ENCODE results near the gene ZNF611.
"Not testable (repeated sequence)": the region's sequence is repeated elsewhere in the genome, so short reads cannot be mapped to it uniquely, and the experiment has no call there.

The ZNF611 gene

GRCh38 chr19:52734893-52735661 lies at the start of gene ZNF611:
TSS of gene ZNF611 (minus strand) at chr19:52735044. CDS start at chr19:52715894, 19,150 bp downstream.
- peak; percentile 77 to 78 for DNase-seq (ENCODE audit: low read depth in 2 of 2)

DNA sequence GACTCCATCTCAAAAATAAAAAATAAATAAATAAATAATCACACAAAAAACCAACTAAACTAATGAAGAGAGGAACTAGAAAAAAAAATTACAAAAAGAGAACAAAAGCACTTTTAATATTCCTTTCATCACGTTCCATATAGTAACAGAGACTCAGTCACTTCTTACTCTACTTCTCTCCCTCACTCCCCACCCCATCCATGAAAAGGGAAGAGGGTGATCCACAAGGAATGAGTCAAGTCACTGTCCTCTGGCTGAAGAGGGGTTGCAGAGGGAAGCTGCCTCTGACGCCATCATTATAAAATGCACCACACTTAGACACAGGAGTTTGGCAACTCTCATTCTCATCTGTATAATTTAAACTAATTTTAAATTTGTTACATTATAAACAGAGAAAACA lies 48.0 kb upstream of the ZNF611 start:
- not testable (repeated sequence) for DNase-seq (ENCODE audit: low read depth in 2 of 2)

- no peak for DNase-seq (ENCODE audit: low read depth in 2 of 2)
These were observed 44.0 kb upstream of the ZNF611 start for GRCh38 chr19:52778811-52779210.

- not testable (repeated sequence) for DNase-seq (ENCODE audit: low read depth in 2 of 2)
These were observed 21.6 kb upstream of the ZNF611 start for GRCh38 chr19:52756447-52756846.

DNA sequence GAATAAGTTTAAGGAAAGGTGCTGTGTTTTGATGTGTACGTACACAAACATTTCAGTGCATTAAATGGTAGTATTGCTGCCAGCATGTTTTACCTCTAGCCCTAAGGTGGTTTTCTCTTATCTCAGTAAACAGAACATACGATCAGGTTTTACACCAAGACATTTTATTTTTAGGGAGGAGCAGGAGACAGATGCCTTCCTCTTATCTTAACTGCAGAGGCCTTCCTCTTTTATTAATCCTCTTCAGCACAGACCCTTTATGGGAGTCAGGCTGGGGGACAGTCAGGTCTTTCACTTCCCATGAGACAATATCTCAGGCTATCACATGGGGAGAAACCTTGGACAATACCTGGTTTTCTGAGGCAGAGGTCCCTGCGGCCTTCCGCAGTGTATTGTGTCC lies 14.9 kb upstream of the ZNF611 start:
- no peak for DNase-seq (ENCODE audit: low read depth in 2 of 2)

DNA sequence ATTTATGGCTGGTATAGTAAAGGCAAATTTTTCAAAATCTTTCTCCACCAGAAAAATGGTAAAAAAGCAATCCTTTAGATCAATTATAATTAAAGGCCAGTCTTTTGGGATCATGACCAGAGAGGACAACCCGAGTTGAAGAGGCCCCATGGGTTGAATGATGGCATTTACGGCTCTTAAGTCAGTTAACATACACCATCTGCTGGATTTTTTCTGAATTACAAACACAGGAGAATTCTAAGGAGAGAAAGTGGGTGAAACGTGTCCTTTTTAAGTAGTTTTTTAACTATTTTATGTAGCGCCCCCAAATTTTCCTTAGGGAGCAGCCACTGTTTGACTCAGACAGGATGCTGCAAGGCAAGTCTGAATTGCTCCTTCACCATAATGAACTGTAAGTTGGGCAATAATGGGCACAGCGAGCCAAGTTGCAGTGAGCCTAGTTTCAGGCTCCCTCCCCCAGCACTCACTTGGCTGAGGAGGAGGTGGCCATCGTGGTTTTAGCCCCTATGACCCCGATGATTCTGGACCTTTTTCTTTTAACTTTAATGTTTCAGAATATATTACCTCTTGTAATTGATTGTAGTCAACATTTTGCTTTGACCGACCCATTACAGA lies 13.6 kb upstream of the ZNF611 start:
- no peak for DNase-seq (ENCODE audit: low read depth in 2 of 2)

DNA sequence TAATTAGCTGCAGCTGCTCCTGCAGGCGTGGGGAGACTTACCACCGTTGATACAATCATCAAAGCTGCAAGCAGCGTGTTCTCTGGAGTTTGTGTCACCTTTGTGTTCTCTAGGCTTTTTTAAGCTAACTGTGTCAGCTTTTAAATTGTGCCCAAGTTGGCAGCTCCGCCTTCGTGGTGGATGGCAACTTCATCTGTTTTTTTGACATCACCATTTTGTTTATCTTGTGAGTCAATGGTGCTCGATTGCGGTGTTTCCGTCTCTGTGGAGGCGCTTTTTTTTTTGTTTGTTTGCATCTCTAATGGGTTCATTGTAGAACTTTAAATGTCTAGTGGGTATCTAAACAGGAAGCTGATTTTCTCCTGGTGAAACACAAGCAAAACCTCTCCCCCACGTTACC lies 11.1 kb upstream of the ZNF611 start:
- DNase-seq (ENCODE audit: low read depth in 2 of 2), result not testable (repeated sequence)

DNA sequence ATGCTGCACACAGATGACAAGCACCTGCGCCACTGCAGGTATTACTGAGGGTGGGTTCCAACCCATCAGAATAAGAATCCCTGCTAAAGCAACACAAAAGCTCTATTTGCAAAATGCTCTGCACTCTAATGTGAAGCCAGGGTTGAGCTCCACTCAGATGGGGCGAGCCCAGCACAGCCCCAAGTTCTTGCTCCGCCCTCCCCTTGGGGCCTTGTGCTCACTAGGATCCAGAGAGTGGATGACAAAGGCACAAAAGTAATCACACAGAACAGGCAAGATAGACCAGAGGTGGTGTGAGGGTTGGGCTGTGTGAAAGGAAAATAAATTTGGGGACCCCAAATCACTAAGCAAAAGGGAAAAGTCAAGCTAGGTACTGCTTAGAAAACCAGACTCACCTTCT lies 8.2 kb upstream of the ZNF611 start:
- DNase-seq (ENCODE audit: low read depth in 2 of 2), result no peak

DNA sequence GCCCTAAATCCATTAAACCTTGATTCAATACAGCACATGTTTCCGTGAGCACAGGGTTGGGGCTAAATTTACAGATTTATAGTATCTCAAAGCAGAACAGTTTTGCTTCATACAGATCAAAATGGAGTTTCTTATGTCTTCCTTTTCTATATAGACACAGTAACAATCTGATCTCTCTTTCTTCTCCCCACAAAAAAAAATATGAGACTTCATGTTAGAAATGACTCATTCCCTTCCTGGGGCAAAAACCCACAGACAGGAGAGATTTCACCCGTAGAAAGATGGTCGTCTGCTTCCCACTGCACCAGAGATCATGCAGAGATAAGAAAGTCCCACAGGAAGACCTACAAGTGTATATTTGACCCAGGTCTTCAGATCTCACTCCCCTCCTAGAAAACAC lies 7.7 kb upstream of the ZNF611 start:
- DNase-seq (ENCODE audit: low read depth in 2 of 2), result no peak

DNA sequence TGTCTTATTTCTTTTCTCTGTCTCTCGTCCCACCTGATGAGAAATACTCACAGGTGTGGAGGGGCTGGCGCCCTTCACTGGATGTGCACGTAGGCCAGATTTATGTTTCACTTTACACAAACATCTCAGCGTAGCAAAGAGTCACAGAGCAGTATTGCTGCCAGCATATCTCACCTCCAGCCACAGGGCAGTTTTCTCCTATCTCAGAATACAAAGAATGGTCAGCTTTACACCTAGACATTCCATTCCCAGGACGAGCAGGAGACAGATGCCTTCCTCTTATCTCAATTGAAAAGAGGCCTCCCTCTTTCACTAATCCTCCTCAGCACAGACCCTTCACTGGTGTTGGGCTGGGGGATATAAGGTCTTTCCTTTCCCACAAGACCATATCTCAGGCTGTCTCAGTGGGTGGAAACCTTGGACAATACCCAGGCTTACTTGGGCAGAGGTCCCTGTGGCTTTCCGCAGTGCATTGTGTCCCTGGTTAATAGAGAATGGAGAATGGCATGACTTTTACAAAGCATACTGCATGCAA lies 7.2 kb upstream of the ZNF611 start:
- no peak for DNase-seq (ENCODE audit: low read depth in 2 of 2)

GRCh38 chr19:52741371-52741770 lies 6.5 kb upstream of the ZNF611 start:
- DNase-seq (ENCODE audit: low read depth in 2 of 2), result not testable (repeated sequence)

DNA sequence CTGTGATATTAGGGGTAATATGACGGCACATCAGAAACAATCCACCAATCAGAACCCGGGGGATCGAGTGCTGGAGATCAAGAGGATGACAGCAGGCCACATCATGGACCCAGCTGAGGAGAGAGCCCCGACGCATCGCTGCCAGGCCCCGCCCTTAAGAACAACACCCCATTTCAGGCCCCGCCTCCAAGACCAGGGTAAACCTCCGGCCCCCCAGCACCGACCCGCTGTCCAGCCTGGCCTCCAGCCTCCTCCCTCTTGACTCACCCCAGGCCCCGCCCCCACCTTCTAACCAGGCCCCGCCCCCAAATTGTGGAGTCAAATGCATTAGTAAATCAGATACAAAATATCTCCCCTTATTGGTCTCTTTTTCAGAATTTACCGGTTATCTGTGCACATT lies 4.7 kb upstream of the ZNF611 start:
- no peak for DNase-seq (ENCODE audit: low read depth in 2 of 2)

- DNase-seq (ENCODE audit: low read depth in 2 of 2), result no peak
These were observed 890 bp upstream of the ZNF611 start for GRCh38 chr19:52735734-52736133.

- DNase-seq (ENCODE audit: low read depth in 2 of 2), result no peak
These were observed 432 bp downstream of the ZNF611 start for GRCh38 chr19:52734331-52734892.

DNA sequence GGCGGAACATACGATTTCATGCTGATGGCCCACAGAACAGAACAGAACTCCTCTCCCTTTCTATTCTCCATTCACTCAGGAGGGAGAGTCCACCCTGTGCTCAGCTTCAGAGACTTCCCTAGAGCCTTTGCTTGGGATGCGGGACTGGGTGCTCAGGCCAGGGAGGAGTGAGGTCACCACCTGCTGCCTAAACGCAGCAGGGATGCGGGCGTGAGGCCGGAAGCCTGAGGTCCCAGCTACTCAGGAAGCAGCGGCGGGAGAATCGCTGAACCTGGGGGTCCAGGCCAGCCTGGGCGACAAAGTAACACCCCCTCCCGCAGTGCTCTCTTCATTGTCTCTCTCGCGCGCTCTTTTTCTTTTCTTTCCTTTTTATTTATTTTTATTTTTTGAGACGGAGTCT lies 8.8 kb downstream of the ZNF611 start:
- DNase-seq (ENCODE audit: low read depth in 2 of 2), result not testable (repeated sequence)

DNA sequence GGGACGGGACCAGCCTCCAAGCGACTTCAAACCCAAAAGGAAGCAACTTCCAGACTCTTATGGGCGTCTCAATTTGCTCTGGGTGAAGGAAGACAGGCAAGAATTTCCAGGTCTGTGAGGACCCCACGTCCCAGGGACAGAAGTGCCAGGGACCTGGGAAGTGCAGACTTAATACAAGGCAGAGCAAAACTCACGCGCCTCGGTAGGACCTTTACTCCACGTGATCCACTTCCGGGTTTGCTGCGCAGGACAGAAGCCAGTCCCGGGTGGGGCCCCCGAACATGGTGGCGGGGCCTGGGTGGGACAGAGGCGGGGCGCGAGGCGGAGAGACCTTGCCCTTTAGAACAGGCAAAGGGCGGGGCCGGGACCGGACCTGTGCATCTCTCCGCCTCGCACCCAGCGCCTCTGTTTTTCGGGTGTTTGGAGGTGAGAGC lies 9.3 kb downstream of the ZNF611 start:
- no peak for DNase-seq (ENCODE audit: low read depth in 2 of 2)

DNA sequence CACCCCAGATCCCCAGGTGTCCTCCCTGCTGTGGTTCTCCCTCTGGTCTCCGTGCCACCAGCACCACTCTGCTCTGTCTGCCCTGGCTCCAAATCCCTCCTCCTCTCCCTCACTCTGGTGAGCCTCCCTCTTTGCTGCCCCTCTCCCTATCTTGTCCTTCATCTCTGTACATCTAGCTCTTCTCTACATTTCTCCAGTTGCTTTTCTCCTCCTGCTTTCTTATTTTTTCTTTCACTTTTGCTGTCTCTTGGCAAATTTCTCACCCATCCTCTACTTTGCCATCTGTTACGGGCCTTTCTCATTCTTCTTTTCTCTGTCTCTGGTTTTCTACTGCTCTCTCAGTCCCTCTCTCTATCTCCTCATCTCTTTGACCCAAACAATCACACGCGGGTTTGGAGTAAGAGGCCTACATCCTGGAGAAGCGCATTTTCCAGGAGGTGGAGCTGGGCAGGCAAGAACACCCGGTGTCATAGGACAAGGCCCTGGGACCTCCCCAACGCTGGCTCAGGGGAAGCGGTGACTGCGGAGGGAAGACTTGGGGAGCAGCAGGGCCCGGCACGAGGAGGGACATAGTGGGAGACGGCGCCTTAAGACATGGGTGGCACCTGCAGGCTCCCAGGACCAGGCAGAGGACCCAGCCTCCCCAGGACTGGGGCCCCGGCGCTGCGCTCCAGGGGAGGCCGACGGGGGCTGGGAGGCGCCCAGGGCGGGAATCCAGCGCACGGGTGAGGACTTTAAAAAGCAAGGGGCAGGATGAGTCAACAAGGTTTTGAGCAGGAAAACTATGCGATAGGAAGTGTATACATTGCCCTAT lies 9.9 kb downstream of the ZNF611 start:
- no peak for DNase-seq (ENCODE audit: low read depth in 2 of 2)

DNA sequence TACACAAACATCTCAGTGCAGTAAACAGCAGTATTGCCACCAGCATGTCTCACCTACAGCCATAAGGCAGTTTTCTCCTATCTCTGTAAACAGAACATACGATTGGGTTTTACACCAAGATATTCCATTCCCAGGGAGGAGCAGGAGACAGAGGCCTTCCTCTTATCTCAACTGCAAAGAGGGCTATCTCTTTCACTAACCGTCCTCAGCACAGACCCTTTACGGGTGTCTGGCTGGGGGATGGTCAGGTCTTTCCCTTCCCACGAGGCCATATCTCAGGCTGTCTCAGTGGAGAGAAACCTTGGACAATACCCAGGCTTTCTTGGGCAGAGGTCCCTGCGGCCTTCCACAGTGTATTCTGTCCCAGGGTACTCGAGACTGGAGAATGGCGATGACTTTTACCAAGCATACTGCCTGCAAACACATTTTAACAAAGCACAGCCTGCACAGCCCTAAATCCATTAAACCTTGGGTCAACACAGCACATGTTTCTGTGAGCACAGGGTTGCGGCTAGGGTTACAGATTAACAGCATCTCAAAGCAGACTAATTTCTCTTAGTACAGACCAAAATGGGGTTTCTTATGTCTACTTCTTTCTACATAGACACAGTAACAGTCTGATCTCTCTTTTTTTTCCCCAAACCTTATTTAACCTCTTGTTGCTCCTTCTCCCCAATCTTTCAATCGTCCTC lies 10.8 kb downstream of the ZNF611 start:
- not testable (repeated sequence) for DNase-seq (ENCODE audit: low read depth in 2 of 2)

DNA sequence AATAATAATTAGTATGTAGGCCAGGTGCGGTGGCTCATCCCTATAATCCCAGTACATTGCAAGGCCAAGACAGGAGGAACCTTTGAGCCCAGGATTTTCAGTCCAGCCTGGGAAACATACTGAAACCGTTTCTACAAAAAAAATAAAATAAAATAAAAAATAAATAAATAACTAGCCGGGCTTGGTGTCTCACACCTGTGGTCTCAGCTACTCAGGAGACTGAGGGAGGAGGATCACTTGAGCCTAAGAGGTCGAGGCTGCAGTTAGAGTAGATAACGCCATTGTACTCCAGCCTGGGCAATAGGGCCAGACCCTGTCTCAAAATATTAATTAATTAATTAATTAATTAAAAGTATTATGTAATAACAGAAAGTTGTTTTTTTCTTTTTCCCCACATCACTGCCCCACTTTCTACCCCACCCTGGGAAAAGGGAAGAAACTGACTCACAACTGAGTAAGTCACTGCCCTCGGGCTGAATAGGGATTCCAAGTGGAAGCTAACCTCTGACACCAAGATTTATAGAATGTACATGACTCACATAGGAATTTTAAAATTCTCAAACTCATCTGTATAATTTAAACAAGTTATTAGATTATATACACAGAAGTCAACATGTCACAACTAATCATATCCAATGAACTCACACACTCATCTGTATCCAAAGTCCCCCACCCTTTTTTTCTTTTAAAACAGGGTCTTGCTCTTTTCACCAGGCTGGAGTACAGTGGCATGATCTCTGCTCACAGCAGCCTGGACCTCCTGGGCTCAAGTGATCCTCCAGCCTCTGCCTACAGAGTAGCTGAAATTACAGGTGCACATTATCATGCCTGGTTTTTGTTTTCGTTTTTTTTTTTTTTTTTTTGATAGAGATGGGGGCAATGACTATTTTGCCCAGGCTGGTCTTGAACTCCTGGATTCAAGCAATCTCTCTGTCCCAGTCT lies 12.5 kb downstream of the ZNF611 start:
- DNase-seq (ENCODE audit: low read depth in 2 of 2), result peak; percentile 18 to 19

GRCh38 chr19:52720541-52720940 lies 14.3 kb downstream of the ZNF611 start:
- DNase-seq (ENCODE audit: low read depth in 2 of 2), result not testable (repeated sequence)
